PC-9 (cell line): ENCODE results near the gene NPTX1. TPM values are rescaled to one million over a fixed set of nuclear protein-coding genes. Genes with fewer than 3 reads are reported as not detected.

Experiments used
- BruUV-seq: library from RNA; stranded (reverse); fragments of 400-500 nt; replicated peaks from 2 replicates; lab custom pipeline; 2021; lab: Mats Ljungman, UMichigan
- CTCF ChIA-PET: fragments of 300-600 bp; sonication (Branson Sonifier 250); formaldehyde crosslinking; loops from one replicate; lab custom pipeline; 2022; ENCODE audit warnings: antibody characterized with exemption; lab: Charles Lee
- POLR2A ChIA-PET: fragments of 300-600 bp; sonication (Branson Sonifier 250); formaldehyde crosslinking; loops from one replicate; lab custom pipeline; 2022; ENCODE audit warnings: antibody characterized with exemption; ENCODE audit not compliant: unreplicated experiment; lab: Charles Lee
- DNase-seq, 2 experiments: peaks; one replicate each; pipeline versions ENCODE4 v3.0.0 to v3.0.0-alpha.2; 2015 to 2022; ENCODE audit warnings: mixed read lengths in 1 of 2
- H2AFZ ChIP-seq: fragments of 200-600 bp; sonication (generic); 2 replicates; pipeline ENCODE4 v1.8.1; 2017; ENCODE audit warnings: antibody characterized with exemption
- H3F3A ChIP-seq: fragments of 200-600 bp; sonication (generic); 2 replicates; pipeline ENCODE4 v1.8.1; 2017; ENCODE audit warnings: antibody characterized with exemption, mild to moderate bottlenecking, low read depth; ENCODE audit not compliant: insufficient read depth
- H3K27ac ChIP-seq: fragments of 200-600 bp; sonication (generic); 2 replicates; pipeline ENCODE4 v1.6.1; 2016; ENCODE audit warnings: mixed run types
- H3K27me3 ChIP-seq: fragments of 200-600 bp; sonication (generic); 2 replicates; pipeline ENCODE4 v1.6.1; 2016; ENCODE audit warnings: low read depth, mixed run types; ENCODE audit not compliant: insufficient read depth
- H3K36me3 ChIP-seq: fragments of 200-600 bp; sonication (generic); 2 replicates; pipeline ENCODE4 v1.6.1; 2016; ENCODE audit warnings: low read depth, mixed run types
- H3K4me1 ChIP-seq: fragments of 200-600 bp; sonication (generic); replicated peaks from 2 replicates; pipeline ENCODE4 v1.6.1; 2016; ENCODE audit warnings: mixed run types; ENCODE audit not compliant: insufficient read depth
- H3K4me2 ChIP-seq: fragments of 200-600 bp; sonication (generic); 2 replicates; pipeline ENCODE4 v1.6.1; 2017; ENCODE audit warnings: mixed run types
- H3K4me3 ChIP-seq: fragments of 200-600 bp; sonication (generic); 2 replicates; pipeline ENCODE4 v1.6.1; 2016; ENCODE audit warnings: mixed run types
- H3K79me2 ChIP-seq: fragments of 200-600 bp; sonication (generic); 2 replicates; pipeline ENCODE4 v1.6.1; 2017; ENCODE audit warnings: low read depth, mixed run types
- H3K9me2 ChIP-seq: fragments of 200-600 bp; sonication (generic); 2 replicates; pipeline ENCODE4 v1.8.1; 2017; ENCODE audit warnings: mild to moderate bottlenecking; ENCODE audit not compliant: insufficient read depth
- H3K9me3 ChIP-seq: fragments of 200-600 bp; sonication (generic); 2 replicates; pipeline ENCODE4 v1.8.1; 2016; ENCODE audit warnings: low read depth; ENCODE audit not compliant: insufficient read depth
- H4K20me1 ChIP-seq: fragments of 200-600 bp; sonication (generic); 2 replicates; pipeline ENCODE4 v1.8.1; 2017; ENCODE audit not compliant: insufficient read depth
- CTCF ChIP-seq: fragments of 200-600 bp; sonication (generic); conservative IDR thresholded peaks from 2 replicates; pipeline ENCODE4 v1.6.1; 2017; ENCODE audit warnings: mixed run types, antibody characterized with exemption, mild to moderate bottlenecking, moderate library complexity
- EZH2 ChIP-seq: fragments of 200-600 bp; sonication (generic); IDR thresholded peaks from 2 replicates; pipeline ENCODE4 v1.8.0; 2017; ENCODE audit warnings: antibody characterized with exemption, low read depth
- intact Hi-C: fragments of 100-400 bp; cut with micrococcal nuclease; formaldehyde crosslinking; loops from one replicate; pipeline ENCODE4 v1.10.0; 2022; ENCODE audit not compliant: unreplicated experiment
- total RNA-seq: library from RNA; stranded (reverse); gene quantifications from 2 replicates; pipeline ENCODE4 v1.2.3, GENCODE V29; 2021

Gene NPTX1
- total RNA-seq, 1 experiment from 2014 or later = 6.9 TPM

- no TSS peak for BruUV-seq
- H3F3A ChIP-seq = no peaks in the 10 kb centered on the region
- peak overlapping the region; percentile 69 for H3K4me3 ChIP-seq
- ChIA-PET POLR2A (interaction anchor here (0.5 kb wide), 1 partner anchor 1054 kb away, joined by 11 read pairs; no protein-coding TSS in a partner anchor), CTCF (interaction anchor here (0.6 kb wide), 1 partner anchor 128 kb away, joined by 3 read pairs; no protein-coding TSS in a partner anchor)
- intact Hi-C loops = no loop called here
- H3K36me3 ChIP-seq = no peaks in the 10 kb centered on the region
- TF ChIP-seq EZH2 = no peak
- TF ChIP-seq CTCF = no peak
- peaks cover 15% of the 10 kb centered on the region for H3K4me1 ChIP-seq
- no peak overlapping the region for H3K27ac ChIP-seq
- H3K4me2 ChIP-seq = peak overlapping the region; percentile 83
- no peak for DNase-seq
- no peaks in the 10 kb centered on the region for H3K9me2 ChIP-seq
- no peaks in the 10 kb centered on the region for H4K20me1 ChIP-seq
- 0 out of 2 replicates have a peak, but pooled peaks cover 5% of the 10 kb centered on the region for H3K79me2 ChIP-seq
- no peaks in the 10 kb centered on the region for H3K27me3 ChIP-seq
- H2AFZ ChIP-seq = no peak overlapping the region
- H3K9me3 ChIP-seq = no peaks in the 10 kb centered on the region
These were observed 23.0 kb downstream of the NPTX1 start for GRCh38 chr17:80453126-80453997.

GRCh38 chr17:80452173-80452915, 24.1 kb downstream of the NPTX1 start:
- TF ChIP-seq EZH2 = no peak
- no peak for TF ChIP-seq CTCF
- no peak for DNase-seq
- CTCF ChIA-PET = no interaction called here
- H3K79me2 ChIP-seq = 0 out of 2 replicates have a peak, but pooled peaks cover 5% of the 10 kb centered on the region
- no peak overlapping the region for H3K4me2 ChIP-seq
- POLR2A ChIA-PET = no interaction called here
- H2AFZ ChIP-seq = no peak overlapping the region
- H3K9me3 ChIP-seq = no peaks in the 10 kb centered on the region
- no peak overlapping the region for H3K4me3 ChIP-seq
- no peaks in the 10 kb centered on the region for H3K36me3 ChIP-seq
- H3K27me3 ChIP-seq = no peaks in the 10 kb centered on the region
- no peaks in the 10 kb centered on the region for H3F3A ChIP-seq
- no peak overlapping the region for H3K27ac ChIP-seq
- intact Hi-C loops = no loop called here
- BruUV-seq = no TSS peak
- H4K20me1 ChIP-seq = no peaks in the 10 kb centered on the region
- no peaks in the 10 kb centered on the region for H3K9me2 ChIP-seq
- H3K4me1 ChIP-seq = peaks cover 7% of the 10 kb centered on the region

- no peaks in the 10 kb centered on the region for H3K27me3 ChIP-seq
- no peaks in the 10 kb centered on the region for H3K36me3 ChIP-seq
- ChIA-PET POLR2A (no interaction called here), CTCF (no interaction called here)
- H3K4me2 ChIP-seq = no peak overlapping the region
- no peak overlapping the region for H3K27ac ChIP-seq
- no peak overlapping the region for H2AFZ ChIP-seq
- no peak for DNase-seq
- BruUV-seq = no TSS peak
- no peaks in the 10 kb centered on the region for H3F3A ChIP-seq
- no peaks in the 10 kb centered on the region for H4K20me1 ChIP-seq
- peaks cover 5% of the 10 kb centered on the region; the same call in 1 of the 2 replicates for H3K4me1 ChIP-seq
- no peaks in the 10 kb centered on the region for H3K9me2 ChIP-seq
- 0 out of 2 replicates have a peak, but pooled peaks cover 5% of the 10 kb centered on the region for H3K79me2 ChIP-seq
- H3K4me3 ChIP-seq = no peak overlapping the region
- intact Hi-C loops = no loop called here
- no peaks in the 10 kb centered on the region for H3K9me3 ChIP-seq
- no peak for TF ChIP-seq EZH2
- no peak for TF ChIP-seq CTCF
These were observed 25.2 kb downstream of the NPTX1 start for GRCh38 chr17:80451104-80451775.
